ENCODE measurements around the gene POLR2C. TPM values are rescaled to one million over a fixed set of nuclear protein-coding genes. Genes with fewer than 3 reads are reported as not detected.

Gene POLR2C
- total and polyA plus RNA-seq, 10 of the 15 experiments (the other 5 are each of a cell fraction or from before 2014, with no cell fraction given) = 26.9 to 93.0 (median 57.8) TPM

GRCh38 chr16:57485916-57486857 lies 23.7 kb downstream of the POLR2C start, which contains the start of gene DOK4 (continued):
- TF ChIP-seq ZBTB33 (IDR thresholded peaks at IDR 0.05) = no peak
- peak in 1 of 2 experiments; percentile 57; a peak in 1 of 4 replicates for TF ChIP-seq SRF (IDR thresholded peaks at IDR 0.05; ENCODE audit: low read depth in 2 of 2, low read length in 2 of 2)
- TF ChIP-seq MEF2B (IDR thresholded peaks at IDR 0.05; ENCODE audit: partially characterized antibody, poor library complexity, severe bottlenecking) = peak; percentile 65
- TF ChIP-seq SMAD1 (IDR thresholded peaks at IDR 0.05; ENCODE audit: low read depth, partially characterized antibody) = no peak
- TF ChIP-seq CBX3 (IDR thresholded peaks at IDR 0.05; ENCODE audit: borderline replicate concordance, low read depth) = no peak
- TF ChIP-seq NFIC (IDR thresholded peaks at IDR 0.05; ENCODE audit: low read depth, low read length) = no peak
- no peak for TF ChIP-seq RELB (IDR thresholded peaks at IDR 0.05; ENCODE audit: low read depth)
- no peak for TF ChIP-seq ATF7 (IDR thresholded peaks at IDR 0.05; ENCODE audit: low read depth)
- no peak for TF ChIP-seq EZH2 (IDR thresholded peaks at IDR 0.05; ENCODE audit: borderline replicate concordance, control insufficient read depth, low read depth, low read length)
- TF ChIP-seq BACH1 (IDR thresholded peaks at IDR 0.05; ENCODE audit: borderline replicate concordance) = no peak
- TF ChIP-seq, protein P1, sequence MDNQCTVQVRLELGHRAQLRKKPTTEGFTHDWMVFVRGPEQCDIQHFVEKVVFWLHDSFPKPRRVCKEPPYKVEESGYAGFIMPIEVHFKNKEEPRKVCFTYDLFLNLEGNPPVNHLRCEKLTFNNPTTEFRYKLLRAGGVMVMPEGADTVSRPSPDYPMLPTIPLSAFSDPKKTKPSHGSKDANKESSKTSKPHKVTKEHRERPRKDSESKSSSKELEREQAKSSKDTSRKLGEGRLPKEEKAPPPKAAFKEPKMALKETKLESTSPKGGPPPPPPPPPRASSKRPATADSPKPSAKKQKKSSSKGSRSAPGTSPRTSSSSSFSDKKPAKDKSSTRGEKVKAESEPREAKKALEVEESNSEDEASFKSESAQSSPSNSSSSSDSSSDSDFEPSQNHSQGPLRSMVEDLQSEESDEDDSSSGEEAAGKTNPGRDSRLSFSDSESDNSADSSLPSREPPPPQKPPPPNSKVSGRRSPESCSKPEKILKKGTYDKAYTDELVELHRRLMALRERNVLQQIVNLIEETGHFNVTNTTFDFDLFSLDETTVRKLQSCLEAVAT (IDR thresholded peaks at IDR 0.05) = peak; percentile 84; the same call in 1 of the 2 replicates
- no peak for TF ChIP-seq SIN3A (IDR thresholded peaks at IDR 0.05; ENCODE audit: low read depth, low read length)
- no peak for TF ChIP-seq BMI1 (IDR thresholded peaks at IDR 0.05; ENCODE audit: borderline replicate concordance)
- TF ChIP-seq EGR1 (IDR thresholded peaks at IDR 0.05; ENCODE audit: borderline replicate concordance in 1 of 2, low read depth in 2 of 2, low read length in 2 of 2) = peak in 1 of 2 experiments; percentile 62; a peak in 1 of 3 replicates
- no peak for TF ChIP-seq SMC3 (IDR thresholded peaks at IDR 0.05; ENCODE audit: borderline replicate concordance, low read length)
- TF ChIP-seq, protein P2, sequence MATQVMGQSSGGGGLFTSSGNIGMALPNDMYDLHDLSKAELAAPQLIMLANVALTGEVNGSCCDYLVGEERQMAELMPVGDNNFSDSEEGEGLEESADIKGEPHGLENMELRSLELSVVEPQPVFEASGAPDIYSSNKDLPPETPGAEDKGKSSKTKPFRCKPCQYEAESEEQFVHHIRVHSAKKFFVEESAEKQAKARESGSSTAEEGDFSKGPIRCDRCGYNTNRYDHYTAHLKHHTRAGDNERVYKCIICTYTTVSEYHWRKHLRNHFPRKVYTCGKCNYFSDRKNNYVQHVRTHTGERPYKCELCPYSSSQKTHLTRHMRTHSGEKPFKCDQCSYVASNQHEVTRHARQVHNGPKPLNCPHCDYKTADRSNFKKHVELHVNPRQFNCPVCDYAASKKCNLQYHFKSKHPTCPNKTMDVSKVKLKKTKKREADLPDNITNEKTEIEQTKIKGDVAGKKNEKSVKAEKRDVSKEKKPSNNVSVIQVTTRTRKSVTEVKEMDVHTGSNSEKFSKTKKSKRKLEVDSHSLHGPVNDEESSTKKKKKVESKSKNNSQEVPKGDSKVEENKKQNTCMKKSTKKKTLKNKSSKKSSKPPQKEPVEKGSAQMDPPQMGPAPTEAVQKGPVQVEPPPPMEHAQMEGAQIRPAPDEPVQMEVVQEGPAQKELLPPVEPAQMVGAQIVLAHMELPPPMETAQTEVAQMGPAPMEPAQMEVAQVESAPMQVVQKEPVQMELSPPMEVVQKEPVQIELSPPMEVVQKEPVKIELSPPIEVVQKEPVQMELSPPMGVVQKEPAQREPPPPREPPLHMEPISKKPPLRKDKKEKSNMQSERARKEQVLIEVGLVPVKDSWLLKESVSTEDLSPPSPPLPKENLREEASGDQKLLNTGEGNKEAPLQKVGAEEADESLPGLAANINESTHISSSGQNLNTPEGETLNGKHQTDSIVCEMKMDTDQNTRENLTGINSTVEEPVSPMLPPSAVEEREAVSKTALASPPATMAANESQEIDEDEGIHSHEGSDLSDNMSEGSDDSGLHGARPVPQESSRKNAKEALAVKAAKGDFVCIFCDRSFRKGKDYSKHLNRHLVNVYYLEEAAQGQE (IDR thresholded peaks at IDR 0.05; ENCODE audit: low read depth, low read length) = no peak
- TF ChIP-seq NR2C2 (IDR thresholded peaks at IDR 0.05; ENCODE audit: borderline replicate concordance, control insufficient read depth, insufficient read length, low read depth) = no peak
- TF ChIP-seq RUNX3 (IDR thresholded peaks at IDR 0.05; ENCODE audit: low read length) = 0 out of 2 replicates have a peak, but pooled peaks have one; percentile 32
